ENCODE results near the gene NSMF.

The NSMF gene

GRCh38 chr9:137408651-137409405, 50.3 kb downstream of the NSMF start:
- no peak overlapping the region for H3K4me3 ChIP-seq (ENCODE audit: low read depth, low read length)
- TF ChIP-seq CTCF (IDR thresholded peaks at IDR 0.05; ENCODE audit: low read depth, low read length): no peak
- no peaks in the 10 kb centered on the region for H3K36me3 ChIP-seq
- no peaks in the 10 kb centered on the region for H3K27me3 ChIP-seq
- DNase-seq: no peak
- no peaks in the 10 kb centered on the region for H3K9me3 ChIP-seq
- peaks cover 8% of the 10 kb centered on the region for H3K4me1 ChIP-seq

GRCh38 chr9:137407590-137408300, 51.4 kb downstream of the NSMF start:
- TF ChIP-seq CTCF (IDR thresholded peaks at IDR 0.05; ENCODE audit: low read depth, low read length): no peak

GRCh38 chr9:137406876-137407589, 52.1 kb downstream of the NSMF start:
- peak; percentile 59 for TF ChIP-seq CTCF (IDR thresholded peaks at IDR 0.05; ENCODE audit: low read depth, low read length)
- Histone ChIP-seq H3K27me3 (no peaks in the 10 kb centered on the region), H3K9me3 (no peaks in the 10 kb centered on the region), H3K36me3 (no peaks in the 10 kb centered on the region), H3K4me1 (peaks cover 12% of the 10 kb centered on the region), H3K4me3 (ENCODE audit: low read depth, low read length) (peak overlapping the region; percentile 36)
- peak; percentile 88 for DNase-seq

More at GRCh38 chr9:137407590-137408300, 51.4 kb downstream of the NSMF start:
- no peak overlapping the region for H3K4me3 ChIP-seq (ENCODE audit: low read depth, low read length)
- H3K9me3 ChIP-seq: no peaks in the 10 kb centered on the region
- H3K36me3 ChIP-seq: no peaks in the 10 kb centered on the region
- H3K4me1 ChIP-seq: peaks cover 8% of the 10 kb centered on the region
- H3K27me3 ChIP-seq: no peaks in the 10 kb centered on the region
- DNase-seq: no peak

- Histone ChIP-seq H3K4me1 (peaks cover 12% of the 10 kb centered on the region), H3K4me3 (ENCODE audit: low read depth, low read length) (no peak overlapping the region), H3K36me3 (no peaks in the 10 kb centered on the region), H3K9me3 (peaks cover 3% of the 10 kb centered on the region; the same call in 1 of the 2 replicates), H3K27me3 (no peaks in the 10 kb centered on the region)
- TF ChIP-seq CTCF (IDR thresholded peaks at IDR 0.05; ENCODE audit: low read depth, low read length): no peak
- no peak for DNase-seq
Observed at GRCh38 chr9:137406085-137406760, 52.9 kb downstream of the NSMF start.

GRCh38 chr9:137405677-137406081, 53.5 kb downstream of the NSMF start:
- peaks cover 3% of the 10 kb centered on the region; the same call in 1 of the 2 replicates for H3K9me3 ChIP-seq
- no peaks in the 10 kb centered on the region for H3K36me3 ChIP-seq
- no peaks in the 10 kb centered on the region for H3K27me3 ChIP-seq
- H3K4me3 ChIP-seq (ENCODE audit: low read depth, low read length): no peak overlapping the region
- peaks cover 12% of the 10 kb centered on the region for H3K4me1 ChIP-seq
- no peak for TF ChIP-seq CTCF (IDR thresholded peaks at IDR 0.05; ENCODE audit: low read depth, low read length)
- DNase-seq: no peak

Data from BE2C (cell line).